AML-193 (cell line): ENCODE measurements around the gene FMO4.
"Not testable (repeated sequence)": the region's sequence is repeated elsewhere in the genome, so short reads cannot be mapped to it uniquely, and the experiment has no call there.

ENCODE experiments used
- DNase-seq, 2 experiments: peaks; one replicate each; lab custom pipeline; 2025; lab: John Stamatoyannopoulos, UW

FMO4 gene

GRCh38 chr1:171389171-171389570 lies 75.2 kb downstream of the FMO4 start:
- DNase-seq: no peak

GRCh38 chr1:171390740-171391139 lies 76.8 kb downstream of the FMO4 start:
- DNase-seq: not testable (repeated sequence)
